Measurements from ENCODE around the gene ATP6V1C2. TPM values are rescaled to one million over a fixed set of nuclear protein-coding genes. Genes with fewer than 3 reads are reported as not detected.
A peak's percentile ranks its signal among the peaks of the same experiment; 100 is the strongest.

The ATP6V1C2 gene
- polyA plus RNA-seq, 6 donors from 2014 or later, result 0.12 to 3.9 (median 0.47) TPM

DNA sequence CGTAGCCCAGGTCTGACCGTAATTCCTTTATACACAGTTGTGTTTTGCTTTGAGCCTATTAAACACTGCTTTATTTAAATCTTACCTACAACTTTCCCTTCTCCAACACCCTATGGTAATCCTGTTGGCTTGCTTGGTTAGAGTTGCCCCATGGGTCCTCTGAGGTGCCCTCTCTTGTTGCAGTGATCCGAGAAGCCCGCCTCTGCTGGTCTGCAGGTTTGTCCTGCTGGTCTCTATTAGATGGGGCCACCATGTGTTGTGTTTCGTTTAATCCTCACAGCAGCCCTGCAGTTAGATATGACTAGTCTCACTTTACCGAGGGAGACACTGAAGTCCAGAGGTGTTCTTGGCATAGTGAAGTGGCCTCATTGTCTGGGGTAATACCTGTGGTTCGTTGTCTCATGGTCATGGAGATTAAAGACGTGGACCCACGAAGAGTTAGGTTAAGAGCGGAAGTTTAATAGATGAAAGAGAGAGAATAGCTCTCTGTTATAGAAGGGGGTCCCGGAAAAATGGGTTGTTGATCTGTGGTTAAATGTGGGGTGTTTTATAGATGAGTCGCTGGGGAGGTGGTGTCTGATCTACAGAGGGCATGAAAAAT is 98.4 kb downstream of the ATP6V1C2 start:
- Mint-ChIP-seq H3K4me1 (no peaks in the 10 kb centered on the region), H3K27me3 (peaks cover 14 to 38% (median 31%) of the 10 kb centered on the region in 3 donors), H3K27ac (peak overlapping the region in 1 of 6 donors; percentile 38), H3K9me3 (no peaks in the 10 kb centered on the region), H3K4me3 (no peak overlapping the region), H3K36me3 (no peaks in the 10 kb centered on the region)
- ATAC-seq (ENCODE audit: low read depth in 2 of 2) (no peak), DNase-seq (no peak)

DNA sequence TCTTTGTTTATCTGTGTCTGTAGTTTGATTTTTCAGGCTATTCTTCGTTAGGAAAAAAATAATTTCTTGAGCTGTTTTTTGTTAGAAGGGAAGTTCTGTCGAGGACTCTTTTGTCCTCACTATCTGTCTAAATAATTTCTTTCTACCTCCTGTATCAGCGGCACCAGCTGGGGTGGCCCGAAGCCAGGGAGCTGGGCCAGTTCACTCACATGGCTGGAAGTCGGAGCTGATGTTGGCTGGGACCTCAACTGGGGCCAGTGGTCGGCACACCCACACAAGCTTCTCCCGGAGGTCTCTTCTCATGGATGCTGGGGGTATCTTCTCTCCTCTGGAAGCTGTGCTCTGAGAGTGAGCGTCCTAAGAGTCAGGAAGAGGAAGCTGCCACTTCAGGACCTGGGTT is 99.1 kb downstream of the ATP6V1C2 start:
- DNase-seq (no peak), ATAC-seq (ENCODE audit: low read depth in 2 of 2) (no peak)
- Mint-ChIP-seq H3K36me3 (no peaks in the 10 kb centered on the region), H3K27ac (no peak overlapping the region), H3K9me3 (no peaks in the 10 kb centered on the region), H3K27me3 (peaks cover 19 to 45% (median 37%) of the 10 kb centered on the region in 3 donors), H3K4me3 (no peak overlapping the region), H3K4me1 (no peaks in the 10 kb centered on the region)

DNA sequence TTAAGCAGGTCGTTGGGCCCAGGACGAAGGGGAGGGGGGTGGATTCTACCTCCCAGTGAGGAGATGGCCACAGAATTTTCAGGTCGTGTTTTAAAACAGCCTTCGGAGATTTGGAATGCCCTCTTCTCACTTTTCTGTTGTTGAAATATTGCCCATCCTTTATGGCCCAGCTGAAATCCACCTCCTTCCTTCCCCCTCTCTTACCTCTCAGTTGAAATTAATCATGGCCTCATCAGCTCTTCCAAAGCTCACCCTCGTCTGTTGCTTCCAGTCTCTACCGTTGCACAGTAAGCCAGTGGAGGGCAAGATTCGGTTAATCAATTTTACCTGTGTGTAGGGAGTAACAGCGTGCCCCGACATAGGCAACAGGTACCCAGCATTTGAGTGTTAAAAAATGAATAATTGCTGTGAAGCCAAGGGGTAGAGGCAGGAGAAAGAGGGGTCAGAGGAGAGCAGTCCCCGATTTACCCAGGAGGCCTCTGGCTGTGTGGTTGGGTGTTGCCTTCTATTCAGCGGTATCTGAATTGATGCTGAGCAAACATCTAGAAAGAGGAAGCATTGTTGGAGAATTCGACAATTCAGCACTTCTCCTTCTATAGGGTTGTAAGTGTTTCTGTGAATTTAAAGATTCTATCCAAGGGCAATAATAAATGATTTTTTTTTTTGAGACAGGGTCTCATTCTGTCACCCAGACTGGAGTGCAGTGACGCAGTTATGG is 99.7 kb downstream of the ATP6V1C2 start:
- H3K9me3 Mint-ChIP-seq, result peaks cover 0 to 4% (median 0%) of the 10 kb centered on the region in 7 donors
- H3K4me1 Mint-ChIP-seq, result no peaks in the 10 kb centered on the region
- no peak for DNase-seq
- no peak overlapping the region for H3K4me3 Mint-ChIP-seq
- no peak overlapping the region for H3K27ac Mint-ChIP-seq
- peak in 1 of 2 donors; percentile 32 for ATAC-seq (ENCODE audit: low read depth in 2 of 2)
- peaks cover 19 to 51% (median 43%) of the 10 kb centered on the region in 3 donors for H3K27me3 Mint-ChIP-seq
- H3K36me3 Mint-ChIP-seq, result no peaks in the 10 kb centered on the region

DNA sequence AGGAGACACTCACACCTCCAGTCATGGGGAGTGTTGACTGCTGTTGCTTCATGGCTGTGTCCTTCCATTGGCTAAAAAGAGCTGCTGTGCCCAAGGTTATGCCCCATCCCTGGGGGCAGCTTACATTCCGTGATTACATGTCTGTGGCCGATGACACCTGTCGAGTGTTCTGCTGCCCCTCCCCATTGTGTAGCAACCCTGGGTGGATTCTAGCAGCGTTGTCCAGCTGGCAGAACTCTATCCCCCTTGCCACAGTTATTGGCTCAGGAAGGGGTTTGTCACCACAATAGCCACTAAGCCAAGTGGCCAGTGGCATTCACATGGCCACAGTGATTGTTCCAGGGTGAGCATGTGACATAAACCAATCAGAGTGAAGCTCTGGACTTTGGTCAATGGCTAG is 102.8 kb downstream of the ATP6V1C2 start:
- H3K27me3 Mint-ChIP-seq, result peaks cover 23 to 63% (median 43%) of the 10 kb centered on the region in 3 donors
- no peaks in the 10 kb centered on the region for H3K36me3 Mint-ChIP-seq
- no peak overlapping the region for H3K4me3 Mint-ChIP-seq
- no peak for DNase-seq
- H3K27ac Mint-ChIP-seq, result no peak overlapping the region
- ATAC-seq (ENCODE audit: low read depth in 2 of 2), result no peak
- H3K9me3 Mint-ChIP-seq, result peaks cover 0 to 4% (median 0%) of the 10 kb centered on the region in 7 donors
- no peaks in the 10 kb centered on the region for H3K4me1 Mint-ChIP-seq

DNA sequence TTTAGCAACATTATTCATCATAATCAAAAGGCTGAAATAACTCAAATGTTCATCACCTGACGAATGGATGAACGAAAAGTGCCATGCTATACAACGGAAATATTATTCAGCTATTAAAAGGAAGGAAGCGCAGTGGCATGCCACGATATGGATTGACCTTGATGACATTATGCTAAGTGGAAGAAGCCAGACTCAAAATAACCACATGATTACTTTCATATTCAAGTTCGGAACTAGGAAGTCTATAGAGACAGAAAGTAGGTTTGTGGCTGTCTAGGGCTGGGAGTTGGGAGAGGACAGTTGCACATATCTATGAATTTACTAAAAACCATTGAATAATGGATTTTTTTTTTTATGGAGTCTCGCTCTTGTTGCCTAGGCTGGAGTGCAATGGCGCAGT is 104.6 kb downstream of the ATP6V1C2 start:
- Mint-ChIP-seq H3K27me3 (peaks cover 17 to 65% (median 46%) of the 10 kb centered on the region in 3 donors), H3K9me3 (peaks cover 0 to 4% (median 0%) of the 10 kb centered on the region in 7 donors), H3K4me1 (no peaks in the 10 kb centered on the region), H3K4me3 (no peak overlapping the region), H3K36me3 (no peaks in the 10 kb centered on the region), H3K27ac (no peak overlapping the region)
- no peak for DNase-seq
- no peak for ATAC-seq (ENCODE audit: low read depth in 2 of 2)

DNA sequence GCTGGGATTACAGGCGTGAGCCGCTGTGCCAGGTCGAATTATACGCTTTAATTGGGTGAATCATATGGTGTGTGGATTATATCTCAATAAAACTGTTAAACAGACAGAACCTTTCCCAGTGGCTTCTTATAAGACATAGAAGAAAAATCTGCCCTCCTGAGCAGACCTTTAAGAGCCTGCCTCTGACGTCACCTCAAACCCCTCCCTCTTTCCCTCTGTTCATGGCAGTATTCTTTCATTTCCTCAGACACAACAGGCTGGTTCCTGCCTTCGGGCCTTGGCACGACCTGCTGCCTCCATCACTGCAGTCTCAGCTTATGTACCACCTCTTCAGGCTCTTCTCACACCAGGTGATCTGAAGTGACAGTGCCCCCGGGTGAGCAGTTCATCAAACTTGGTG is 105.2 kb downstream of the ATP6V1C2 start:
- DNase-seq, result no peak
- no peak for ATAC-seq (ENCODE audit: low read depth in 2 of 2)
- no peaks in the 10 kb centered on the region for H3K4me1 Mint-ChIP-seq
- peaks cover 13 to 71% (median 52%) of the 10 kb centered on the region in 3 donors for H3K27me3 Mint-ChIP-seq
- H3K9me3 Mint-ChIP-seq, result peaks cover 0 to 4% (median 0%) of the 10 kb centered on the region in 7 donors
- no peaks in the 10 kb centered on the region for H3K36me3 Mint-ChIP-seq
- H3K27ac Mint-ChIP-seq, result no peak overlapping the region
- H3K4me3 Mint-ChIP-seq, result no peak overlapping the region

DNA sequence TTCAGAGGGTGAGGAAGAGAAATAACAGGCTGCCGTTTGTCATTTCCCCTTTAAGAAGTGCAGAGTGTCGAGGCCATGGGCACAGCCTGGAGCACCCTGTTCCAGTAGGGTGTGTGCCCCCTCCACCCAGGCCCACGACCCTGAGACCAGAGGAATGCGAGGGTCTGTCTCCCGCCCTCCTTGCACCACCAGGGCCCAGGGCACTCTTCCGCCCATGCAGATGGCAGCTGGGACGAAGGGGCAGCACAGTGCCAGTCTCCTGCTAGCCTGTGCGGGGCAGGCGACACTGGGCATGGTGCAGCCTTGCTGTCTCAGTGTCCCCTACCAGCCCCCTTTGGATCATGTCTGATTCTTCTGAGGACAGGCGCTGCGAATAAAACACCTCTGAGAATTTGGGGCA is 106.9 kb downstream of the ATP6V1C2 start:
- H3K9me3 Mint-ChIP-seq, result peaks cover 0 to 4% (median 0%) of the 10 kb centered on the region in 7 donors
- peaks cover 5 to 7% (median 5%) of the 10 kb centered on the region in 3 donors for H3K4me1 Mint-ChIP-seq
- H3K27me3 Mint-ChIP-seq, result peaks cover 20 to 84% (median 58%) of the 10 kb centered on the region in 3 donors
- DNase-seq, result no peak
- no peak overlapping the region for H3K27ac Mint-ChIP-seq
- H3K4me3 Mint-ChIP-seq, result no peak overlapping the region
- ATAC-seq (ENCODE audit: low read depth in 2 of 2), result no peak
- H3K36me3 Mint-ChIP-seq, result no peaks in the 10 kb centered on the region

DNA sequence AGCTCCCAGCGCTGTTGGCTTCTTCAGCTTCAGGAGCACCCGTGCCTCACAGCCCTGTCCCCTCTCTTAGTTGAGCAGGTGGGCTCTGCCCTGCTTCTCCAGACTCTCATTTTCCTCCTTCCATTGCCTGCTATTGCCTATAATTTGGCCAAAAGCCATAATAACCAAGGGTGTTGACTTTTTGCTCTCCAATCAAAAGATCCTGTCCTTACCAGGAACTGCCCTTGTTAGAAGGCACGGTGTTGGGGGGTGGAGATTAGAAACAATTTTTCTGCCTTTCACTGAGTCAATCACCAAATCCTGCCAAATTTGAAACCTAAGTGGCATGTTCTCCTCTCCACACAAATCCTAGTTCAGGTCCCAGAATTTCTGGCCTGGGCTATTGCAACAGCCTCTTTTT is 107.9 kb downstream of the ATP6V1C2 start:
- Mint-ChIP-seq H3K36me3 (no peaks in the 10 kb centered on the region), H3K9me3 (peaks cover 0 to 4% (median 0%) of the 10 kb centered on the region in 7 donors), H3K4me3 (no peak overlapping the region), H3K4me1 (peaks cover 5 to 10% (median 5%) of the 10 kb centered on the region in 3 donors), H3K27me3 (peaks cover 25 to 76% (median 51%) of the 10 kb centered on the region in 3 donors), H3K27ac (peak overlapping the region in 1 of 6 donors; percentile 13)
- no peak for ATAC-seq (ENCODE audit: low read depth in 2 of 2)
- no peak for DNase-seq

DNA sequence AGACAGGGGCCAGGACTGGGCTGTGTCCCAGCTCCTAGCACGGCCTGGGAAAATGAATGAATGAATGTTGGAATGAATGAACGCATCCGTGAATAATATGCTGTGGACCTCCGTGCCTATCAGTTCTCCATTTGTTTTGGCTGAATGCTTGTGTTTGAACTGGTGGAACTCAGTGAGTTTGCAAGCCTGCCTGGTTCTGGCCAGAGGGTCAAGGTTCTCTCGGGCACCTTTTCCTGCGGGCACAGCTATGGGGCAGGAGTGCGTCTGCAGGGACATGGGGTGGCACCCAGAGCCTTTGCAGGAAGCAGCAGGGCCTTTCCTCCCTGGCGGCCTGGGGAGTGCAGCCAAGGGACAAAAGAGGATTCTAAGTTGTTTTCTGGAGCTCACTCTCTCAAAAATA is 108.8 kb downstream of the ATP6V1C2 start:
- Mint-ChIP-seq H3K9me3 (peaks cover 0 to 4% (median 0%) of the 10 kb centered on the region in 7 donors), H3K4me3 (no peak overlapping the region)
- ATAC-seq (ENCODE audit: low read depth in 2 of 2), result no peak

DNA sequence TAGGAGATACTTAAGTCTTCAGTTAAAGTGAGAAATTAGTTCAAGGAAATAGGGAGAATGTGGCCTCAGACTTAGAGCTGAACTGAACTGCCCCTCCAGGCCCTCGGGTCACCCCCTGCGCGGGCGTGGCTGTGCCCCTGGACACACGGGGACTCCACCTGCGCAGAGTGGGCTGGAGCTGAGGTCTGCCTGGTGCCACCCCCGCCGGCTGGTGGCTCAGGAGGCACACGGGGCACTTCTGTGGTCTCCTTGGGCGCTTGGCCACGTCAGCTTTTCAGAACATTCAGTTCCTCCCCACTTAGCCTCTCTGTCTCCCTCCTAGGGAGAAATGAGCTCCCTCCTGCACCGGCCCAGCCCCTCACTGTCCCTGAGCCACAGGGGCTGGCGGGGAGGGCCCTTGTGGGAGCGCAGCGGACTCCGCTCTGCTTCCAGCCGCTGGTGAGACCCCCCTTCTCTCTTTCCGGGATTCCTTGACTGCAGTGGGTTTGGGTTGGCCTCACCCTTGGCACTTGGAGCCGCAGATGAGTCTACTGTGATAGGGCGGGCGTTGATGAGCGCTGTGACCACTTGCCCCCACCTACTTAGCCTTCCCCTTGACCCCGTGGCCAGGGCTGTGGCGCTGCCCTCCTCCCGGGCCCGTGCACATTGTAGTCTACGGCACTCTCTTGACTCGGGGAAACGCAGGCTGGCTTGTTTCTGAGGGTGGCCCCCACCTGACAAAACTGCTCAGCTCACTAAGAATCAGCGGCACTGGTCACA is 109.4 kb downstream of the ATP6V1C2 start:
- Mint-ChIP-seq H3K4me3 (no peak overlapping the region), H3K36me3 (no peaks in the 10 kb centered on the region), H3K27ac (no peak overlapping the region), H3K27me3 (peaks cover 16 to 65% (median 42%) of the 10 kb centered on the region in 3 donors), H3K9me3 (peaks cover 0 to 2% (median 0%) of the 10 kb centered on the region in 7 donors), H3K4me1 (peaks cover 5 to 12% (median 5%) of the 10 kb centered on the region in 3 donors)
- ATAC-seq (ENCODE audit: low read depth in 2 of 2), result no peak
- DNase-seq, result no peak

More for the DNA sequence above, 108.8 kb downstream of the ATP6V1C2 start:
- H3K36me3 Mint-ChIP-seq, result no peaks in the 10 kb centered on the region
- H3K27me3 Mint-ChIP-seq, result peaks cover 18 to 71% (median 48%) of the 10 kb centered on the region in 3 donors
- H3K27ac Mint-ChIP-seq, result peak overlapping the region in 1 of 6 donors; percentile 49
- H3K4me1 Mint-ChIP-seq, result peaks cover 5 to 12% (median 5%) of the 10 kb centered on the region in 3 donors
- no peak for DNase-seq

DNA sequence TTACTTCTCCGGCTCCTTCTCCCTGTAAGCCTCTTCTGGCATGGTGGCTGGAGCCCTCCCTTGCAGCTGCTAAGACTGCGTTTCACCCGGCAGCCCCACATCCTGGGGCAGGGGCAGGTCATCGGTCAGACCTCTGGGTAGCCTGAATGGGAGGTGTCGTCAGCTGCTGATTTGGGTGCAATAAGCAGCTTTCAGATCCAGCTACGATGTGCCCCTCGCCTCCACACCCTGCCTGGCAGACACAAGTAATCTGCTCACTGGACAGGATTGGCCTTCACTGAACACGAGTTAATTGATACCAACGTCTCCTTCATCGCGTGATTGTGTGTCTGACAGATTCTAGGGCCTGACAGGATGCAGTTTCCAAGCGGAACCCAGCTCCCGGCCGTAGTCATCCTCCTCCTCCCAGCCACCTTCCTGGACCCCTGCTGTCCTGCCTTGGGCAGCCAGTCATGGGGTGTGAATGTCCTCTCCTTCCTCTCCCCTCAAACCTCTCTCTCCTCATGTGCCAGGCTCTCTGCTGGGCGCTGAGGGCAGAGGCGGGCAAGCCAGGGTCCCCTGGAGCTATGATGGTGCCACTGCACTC is 110.1 kb downstream of the ATP6V1C2 start:
- Mint-ChIP-seq H3K36me3 (no peaks in the 10 kb centered on the region), H3K27ac (no peak overlapping the region), H3K4me1 (peaks cover 5 to 12% (median 5%) of the 10 kb centered on the region in 3 donors), H3K9me3 (no peaks in the 10 kb centered on the region), H3K27me3 (peaks cover 16 to 58% (median 39%) of the 10 kb centered on the region in 3 donors), H3K4me3 (no peak overlapping the region)
- no peak for ATAC-seq (ENCODE audit: low read depth in 2 of 2)
- DNase-seq, result no peak

DNA sequence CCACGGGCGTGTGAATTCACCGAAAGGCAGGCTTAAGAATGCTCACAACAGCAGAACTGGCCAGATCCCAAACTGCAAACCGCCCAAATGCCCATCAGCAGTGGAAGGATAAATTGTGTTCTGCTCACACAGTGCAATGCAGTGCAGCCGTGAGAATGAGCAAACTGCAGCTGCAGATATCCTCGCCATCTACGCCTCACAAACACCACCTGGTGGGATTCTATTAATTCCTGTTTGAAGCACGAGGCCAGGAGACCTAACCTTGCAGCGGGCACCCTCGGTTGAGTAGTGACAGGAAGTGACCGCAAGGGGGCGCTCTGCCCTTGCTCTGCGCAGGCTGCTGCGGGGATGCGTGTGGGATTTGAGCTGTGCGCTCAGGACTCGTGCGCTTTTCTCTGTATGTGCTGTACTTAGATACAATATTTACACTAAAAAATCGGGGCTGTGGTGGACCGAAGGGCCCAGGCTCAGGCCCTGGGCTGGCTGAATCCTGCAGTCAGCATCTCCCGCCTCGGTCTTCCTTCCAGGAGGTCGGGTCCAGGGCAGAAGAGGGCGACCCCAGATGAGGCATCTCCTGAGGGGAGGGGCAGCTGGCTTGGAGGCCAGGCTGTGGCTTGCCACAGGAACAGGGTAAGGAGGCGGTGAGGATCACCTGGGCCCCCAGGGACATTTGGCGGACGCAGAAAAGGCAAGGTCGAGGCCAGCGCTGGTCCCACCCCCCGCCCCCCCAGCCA is 110.9 kb downstream of the ATP6V1C2 start:
- Mint-ChIP-seq H3K27ac (peak overlapping the region in 1 of 6 donors; percentile 74), H3K27me3 (peaks cover 20 to 62% (median 48%) of the 10 kb centered on the region in 3 donors), H3K4me1 (peaks cover 5 to 12% (median 5%) of the 10 kb centered on the region in 3 donors), H3K36me3 (no peaks in the 10 kb centered on the region), H3K9me3 (no peaks in the 10 kb centered on the region), H3K4me3 (peak overlapping the region in 1 of 8 donors; percentile 53)
- DNase-seq (peak; percentile 70), ATAC-seq (ENCODE audit: low read depth in 2 of 2) (peak; percentile 83 to 84)

Data from naive B cell (primary cell).